Cardiac ventricle fibroblast (primary cell): ENCODE measurements around the gene DNAJA4. TPM values are rescaled to one million over a fixed set of nuclear protein-coding genes. Genes with fewer than 3 reads are reported as not detected.

Experiments used
- total RNA-seq: library from RNA; depleted of rRNA; stranded (reverse); fragments of >200 nt; gene quantifications from 2 replicates; pipeline ENCODE4 v1.2.3, GENCODE V29; 2015

The DNAJA4 gene
- 2.9 and 3.9 TPM in 2 replicates for total RNA-seq

DNA sequence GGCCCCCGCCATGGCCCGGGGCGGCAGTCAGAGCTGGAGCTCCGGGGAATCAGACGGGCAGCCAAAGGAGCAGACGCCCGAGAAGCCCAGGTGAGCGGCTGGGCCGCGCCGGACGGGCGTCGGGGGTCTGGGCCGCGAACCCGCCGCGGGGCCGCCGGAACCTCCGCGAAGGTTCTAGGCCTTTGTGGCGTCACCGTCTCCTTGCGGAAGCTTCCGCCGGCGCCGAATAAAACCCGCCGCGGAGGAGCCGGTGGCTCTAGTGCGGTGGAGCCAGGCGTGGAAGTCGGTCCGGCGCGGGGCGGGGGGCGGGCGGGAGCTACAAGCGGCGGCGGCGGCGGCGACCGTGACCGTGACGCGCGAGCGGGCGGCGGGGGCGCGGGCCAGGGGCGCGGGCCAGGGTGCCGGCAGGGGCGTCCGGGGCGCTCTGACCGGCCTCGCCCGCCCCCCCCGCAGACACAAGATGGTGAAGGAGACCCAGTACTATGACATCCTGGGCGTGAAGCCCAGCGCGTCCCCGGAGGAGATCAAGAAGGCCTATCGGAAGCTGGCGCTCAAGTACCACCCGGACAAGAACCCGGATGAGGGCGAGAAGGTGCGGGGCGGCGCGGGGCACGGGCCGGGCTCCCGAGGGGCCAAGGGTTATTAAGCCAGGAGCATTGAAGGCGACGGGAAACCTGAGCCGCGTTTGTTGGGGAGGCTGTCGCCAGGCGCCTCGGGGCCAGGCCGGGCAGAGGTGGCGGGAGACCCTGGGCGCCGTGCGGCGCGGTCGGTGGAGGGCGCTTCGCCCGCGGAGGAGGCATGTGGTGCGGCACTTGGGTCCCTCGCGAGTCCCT lies at the start of gene DNAJA4:
TSS of gene DNAJA4 (plus strand) at position 259 of the 833 bp plus-strand sequence. CDS start at position 461, 202 bp downstream.

GRCh38 chr15:78234515-78235040 lies 29.8 kb upstream of the DNAJA4 start, which contains the start of gene ACSBG1:
Gene ACSBG1 (minus strand): TSS chr15:78234565. CDS start chr15:78234501, 64 bp downstream.

DNA sequence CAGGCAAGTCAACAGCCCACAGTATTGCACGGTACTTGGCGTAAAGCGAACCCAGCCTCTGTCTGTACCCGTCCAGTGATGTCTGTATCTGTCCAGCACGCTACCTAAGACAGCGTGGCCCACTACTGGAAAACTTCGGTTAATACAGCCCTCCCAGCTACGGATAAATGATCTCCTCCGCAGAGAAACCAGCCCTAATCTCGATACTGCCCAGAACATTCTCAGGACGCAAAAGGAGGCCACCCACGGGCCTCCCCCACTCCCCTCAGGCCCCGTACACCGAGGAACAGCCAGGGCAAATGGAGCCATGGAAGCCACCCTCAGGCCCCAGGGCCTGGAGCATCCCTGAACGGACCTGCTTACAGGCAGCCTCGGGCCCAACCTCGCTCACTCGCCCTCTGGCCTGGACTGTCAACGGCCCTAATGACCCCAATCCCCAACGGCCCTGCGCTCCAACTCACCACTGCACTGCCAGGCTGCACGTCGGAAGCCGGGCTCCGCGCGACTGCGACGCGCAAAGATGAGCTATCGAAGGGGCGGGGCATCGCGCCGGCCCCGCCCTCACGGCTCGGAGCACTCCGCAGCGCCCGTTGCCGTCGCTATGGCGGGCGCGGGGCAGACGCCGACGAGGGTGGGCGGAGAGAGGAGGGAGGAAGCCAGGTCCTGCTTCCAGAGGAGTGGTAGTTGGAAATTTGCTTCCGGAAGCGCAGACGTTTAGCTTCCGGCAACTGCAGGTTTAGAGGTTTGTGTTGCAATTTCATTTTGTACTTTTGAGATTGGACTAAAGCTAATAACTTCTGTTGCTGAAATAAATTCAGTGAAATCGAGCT lies 35.0 kb downstream of the DNAJA4 start, which contains the start of gene SKIC8:
TSS of gene SKIC8 (minus strand) at position 509 of the 830 bp plus-strand sequence. CDS start 3,923 bp downstream, outside the sequence.

Other genes starting within 250 kb of the DNAJA4 start
- gene TBC1D2B, start 186.9 kb upstream of the DNAJA4 start, total RNA-seq = 43.5 and 49.3 TPM in 2 replicates
- gene SH2D7, start 172.0 kb upstream of the DNAJA4 start, total RNA-seq = not detected in 2 replicates
- gene CIB2, start 133.1 kb upstream of the DNAJA4 start, total RNA-seq = 4.7 and 4.9 TPM in 2 replicates
- 30.3 and 35.9 TPM in 2 replicates for gene IDH3A, start 115.2 kb upstream of the DNAJA4 start, total RNA-seq
- not detected in 2 replicates for gene ACSBG1, start 30.0 kb upstream of the DNAJA4 start, total RNA-seq
- gene SKIC8, start 35.0 kb downstream of the DNAJA4 start, total RNA-seq = 50.4 and 59.5 TPM in 2 replicates
- gene CRABP1, start 75.8 kb downstream of the DNAJA4 start, total RNA-seq = not detected in 2 replicates
- 19.6 and 42.6 TPM in 2 replicates for gene IREB2, start 173.7 kb downstream of the DNAJA4 start, total RNA-seq
- gene HYKK, start 243.0 kb downstream of the DNAJA4 start, total RNA-seq = 4.0 and 8.0 TPM in 2 replicates